HG03354 (cell line): ENCODE data around the gene AKAP8.
"Not testable (repeated sequence)": the region's sequence is repeated elsewhere in the genome, so short reads cannot be mapped to it uniquely, and the experiment has no call there.

ENCODE experiments used
- ATAC-seq: cut with Tn5 transposase; IDR thresholded peaks from one replicate; pipeline ENCODE4 v1.9.1; 2021; ENCODE audit warnings: mild to moderate bottlenecking; ENCODE audit not compliant: unreplicated experiment, poor library complexity, severe bottlenecking

AKAP8 gene

GRCh38 chr19:15404780-15405211 lies 25.2 kb upstream of the AKAP8 start:
- no peak for ATAC-seq

GRCh38 chr19:15404097-15404779 lies 24.7 kb upstream of the AKAP8 start:
- no peak for ATAC-seq

- no peak for ATAC-seq
Observed at GRCh38 chr19:15403151-15403531, 23.6 kb upstream of the AKAP8 start.

- ATAC-seq: no peak
Observed at GRCh38 chr19:15402411-15403150, 23.0 kb upstream of the AKAP8 start.

- no peak for ATAC-seq
Observed at GRCh38 chr19:15401397-15401710, 21.8 kb upstream of the AKAP8 start.

GRCh38 chr19:15400521-15401396 lies 21.2 kb upstream of the AKAP8 start:
- no peak for ATAC-seq

GRCh38 chr19:15399635-15400034 lies 20.0 kb upstream of the AKAP8 start:
- ATAC-seq: no peak

- ATAC-seq: no peak
Observed at GRCh38 chr19:15399234-15399515, 19.6 kb upstream of the AKAP8 start.

- no peak for ATAC-seq
Observed at GRCh38 chr19:15398501-15399233, 19.1 kb upstream of the AKAP8 start.

- no peak for ATAC-seq
Observed at GRCh38 chr19:15397782-15398181, 18.2 kb upstream of the AKAP8 start.

- no peak for ATAC-seq
Observed at GRCh38 chr19:15397236-15397635, 17.6 kb upstream of the AKAP8 start.

GRCh38 chr19:15396436-15396835 lies 16.8 kb upstream of the AKAP8 start:
- no peak for ATAC-seq

- not testable (repeated sequence) for ATAC-seq
Observed at GRCh38 chr19:15395251-15395650, 15.7 kb upstream of the AKAP8 start.

- no peak for ATAC-seq
Observed at GRCh38 chr19:15394426-15394825, 14.8 kb upstream of the AKAP8 start.

GRCh38 chr19:15393963-15394362 lies 14.4 kb upstream of the AKAP8 start:
- ATAC-seq: no peak

GRCh38 chr19:15390814-15391213 lies 11.2 kb upstream of the AKAP8 start:
- no peak for ATAC-seq

GRCh38 chr19:15381864-15382263 lies 2.3 kb upstream of the AKAP8 start:
- ATAC-seq: no peak

- no peak for ATAC-seq
Observed at GRCh38 chr19:15381429-15381828, 1.8 kb upstream of the AKAP8 start.

GRCh38 chr19:15379999-15380647 lies 536 bp upstream of the AKAP8 start:
- ATAC-seq: peak; percentile 37
